Measurements from ENCODE around the gene EXOC3. TPM values are rescaled to one million over a fixed set of nuclear protein-coding genes. Genes with fewer than 3 reads are reported as not detected.

The EXOC3 gene
- polyA plus RNA-seq, 1 donor from 2014 or later, result 27.7 TPM

- no peak overlapping the region for H3K9ac ChIP-seq (ENCODE audit: low read length)
- H4K20me1 ChIP-seq (ENCODE audit: insufficient read depth), result no peaks in the 10 kb centered on the region
- H3K9me2 ChIP-seq (ENCODE audit: insufficient read depth, low read length), result no peaks in the 10 kb centered on the region
These were observed 48.3 kb upstream of the EXOC3 start for GRCh38 chr5:394671-395155.

GRCh38 chr5:395156-395920, 47.6 kb upstream of the EXOC3 start:
- Histone ChIP-seq H3K27me3 (ENCODE audit: insufficient read depth, low read depth, low read length) (no peaks in the 10 kb centered on the region), H3K27ac (ENCODE audit: low read length) (no peak overlapping the region), H3K4me2 (ENCODE audit: low read length) (no peak overlapping the region), H2AFZ (ENCODE audit: low read depth, low read length) (no peak overlapping the region), H3K36me3 (ENCODE audit: insufficient read depth, low read length) (no peaks in the 10 kb centered on the region), H3K9me3 (ENCODE audit: low read length) (no peaks in the 10 kb centered on the region), H3K4me3 (ENCODE audit: low read length) (no peak overlapping the region), H4K20me1 (ENCODE audit: insufficient read depth) (no peaks in the 10 kb centered on the region), H3K9me2 (ENCODE audit: insufficient read depth, low read length) (no peaks in the 10 kb centered on the region), H3K79me2 (replicated peaks; ENCODE audit: insufficient read depth, low read length) (no peaks in the 10 kb centered on the region), H3K9ac (ENCODE audit: low read length) (no peak overlapping the region), H3F3A (ENCODE audit: insufficient read depth, low read length, poor library complexity, severe bottlenecking) (no peaks in the 10 kb centered on the region)
- TF ChIP-seq EP300 (conservative IDR thresholded peaks at IDR 0.05; ENCODE audit: poor library complexity, severe bottlenecking), result no peak
- no peak for TF ChIP-seq RAD21 (conservative IDR thresholded peaks at IDR 0.05)
- no peak for TF ChIP-seq SMC3 (conservative IDR thresholded peaks at IDR 0.05; ENCODE audit: poor library complexity)
- no peak for TF ChIP-seq MXI1 (conservative IDR thresholded peaks at IDR 0.05; ENCODE audit: poor library complexity, severe bottlenecking)
- TF ChIP-seq TAF1 (IDR thresholded peaks at IDR 0.05; ENCODE audit: low read depth), result no peak
- no peak for TF ChIP-seq EZH2 (IDR thresholded peaks at IDR 0.05; ENCODE audit: borderline replicate concordance, insufficient read depth, low read length, poor library complexity, severe bottlenecking)
- TF ChIP-seq CTCF (IDR thresholded peaks at IDR 0.05; ENCODE audit: poor library complexity, severe bottlenecking), result no peak
- no peak for TF ChIP-seq POLR2AphosphoS5 (IDR thresholded peaks at IDR 0.05)
- no peak for TF ChIP-seq REST (IDR thresholded peaks at IDR 0.05; ENCODE audit: borderline replicate concordance)

More at GRCh38 chr5:394671-395155, 48.3 kb upstream of the EXOC3 start:
- H3K79me2 ChIP-seq (replicated peaks; ENCODE audit: insufficient read depth, low read length), result no peaks in the 10 kb centered on the region
- no peak overlapping the region for H3K27ac ChIP-seq (ENCODE audit: low read length)
- no peaks in the 10 kb centered on the region for H3F3A ChIP-seq (ENCODE audit: insufficient read depth, low read length, poor library complexity, severe bottlenecking)
- H2AFZ ChIP-seq (ENCODE audit: low read depth, low read length), result no peak overlapping the region
- no peaks in the 10 kb centered on the region for H3K27me3 ChIP-seq (ENCODE audit: insufficient read depth, low read depth, low read length)
- no peaks in the 10 kb centered on the region for H3K36me3 ChIP-seq (ENCODE audit: insufficient read depth, low read length)
- TF ChIP-seq SMC3 (conservative IDR thresholded peaks at IDR 0.05; ENCODE audit: poor library complexity), result no peak
- H3K4me3 ChIP-seq (ENCODE audit: low read length), result no peak overlapping the region
- H3K9me3 ChIP-seq (ENCODE audit: low read length), result no peaks in the 10 kb centered on the region
- H3K4me2 ChIP-seq (ENCODE audit: low read length), result no peak overlapping the region

Measured in neural cell (in vitro differentiated cells).